SH-SY5Y (cell line): ENCODE measurements around the gene POU3F1.

Experiments used
- GATA2 ChIP-seq: IDR thresholded peaks from 2 replicates; pipeline ENCODE4 v1.6.1; 2011; ENCODE audit warnings: mild to moderate bottlenecking, low read depth, low read length
- GATA3 ChIP-seq: IDR thresholded peaks from 2 replicates; pipeline ENCODE4 v1.6.1; 2011; ENCODE audit warnings: low read depth, mild to moderate bottlenecking, low read length, moderate library complexity

- TF ChIP-seq GATA3 (no peak), GATA2 (no peak)
Observed at GRCh38 chr1:38022810-38023209, 23.8 kb downstream of the POU3F1 start.
